ENCODE data around the gene CLSTN2.

The CLSTN2 gene

DNA sequence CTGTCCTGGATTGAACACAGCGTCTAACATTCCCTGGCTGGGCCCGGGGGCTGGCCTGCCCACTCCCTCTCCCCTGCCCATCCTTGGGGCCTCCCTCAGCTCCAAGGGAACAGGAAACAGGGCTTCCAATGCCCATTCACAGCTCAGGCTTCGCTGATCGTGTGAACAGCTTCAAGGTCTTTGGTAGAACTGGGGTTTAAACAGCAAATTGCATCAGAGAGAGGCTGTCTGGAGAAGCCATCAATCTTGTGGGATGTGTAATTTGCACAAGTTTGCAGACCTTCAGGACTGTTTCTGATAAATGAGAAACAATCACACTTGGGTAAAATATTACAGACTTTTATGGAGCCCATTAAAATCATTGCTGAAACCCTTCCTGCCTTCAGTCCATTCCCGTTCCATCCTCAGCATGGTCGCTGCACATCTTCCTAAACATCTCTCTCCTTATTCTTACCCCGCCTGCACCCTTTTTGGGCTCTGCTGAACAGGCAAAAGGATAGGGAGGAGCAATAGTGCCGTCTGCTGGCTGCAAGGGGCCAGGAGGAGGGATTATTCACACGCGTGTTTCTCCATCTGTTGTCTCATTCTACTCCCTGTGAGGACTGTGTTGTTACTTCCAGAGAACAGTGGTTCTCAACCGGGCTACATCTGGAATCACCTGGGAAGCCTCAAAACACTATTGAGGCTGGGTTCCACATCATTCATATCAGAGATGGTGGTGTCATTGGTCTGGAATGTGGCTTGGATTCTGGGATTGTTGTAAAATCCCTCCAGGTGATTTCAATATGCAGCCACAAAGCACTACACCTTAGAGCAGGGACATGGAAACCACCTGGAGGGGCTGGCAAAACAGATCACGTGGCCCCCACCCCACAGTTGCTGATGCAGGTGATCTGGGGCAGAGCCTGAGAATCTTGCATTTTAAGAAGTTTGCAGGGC is 116.3 kb downstream of the CLSTN2 start:
- in situ Hi-C loops (cut with HindIII; ENCODE audit: low sequenced_read_pairs) = no loop called here
- TF ChIP-seq, protein P1, sequence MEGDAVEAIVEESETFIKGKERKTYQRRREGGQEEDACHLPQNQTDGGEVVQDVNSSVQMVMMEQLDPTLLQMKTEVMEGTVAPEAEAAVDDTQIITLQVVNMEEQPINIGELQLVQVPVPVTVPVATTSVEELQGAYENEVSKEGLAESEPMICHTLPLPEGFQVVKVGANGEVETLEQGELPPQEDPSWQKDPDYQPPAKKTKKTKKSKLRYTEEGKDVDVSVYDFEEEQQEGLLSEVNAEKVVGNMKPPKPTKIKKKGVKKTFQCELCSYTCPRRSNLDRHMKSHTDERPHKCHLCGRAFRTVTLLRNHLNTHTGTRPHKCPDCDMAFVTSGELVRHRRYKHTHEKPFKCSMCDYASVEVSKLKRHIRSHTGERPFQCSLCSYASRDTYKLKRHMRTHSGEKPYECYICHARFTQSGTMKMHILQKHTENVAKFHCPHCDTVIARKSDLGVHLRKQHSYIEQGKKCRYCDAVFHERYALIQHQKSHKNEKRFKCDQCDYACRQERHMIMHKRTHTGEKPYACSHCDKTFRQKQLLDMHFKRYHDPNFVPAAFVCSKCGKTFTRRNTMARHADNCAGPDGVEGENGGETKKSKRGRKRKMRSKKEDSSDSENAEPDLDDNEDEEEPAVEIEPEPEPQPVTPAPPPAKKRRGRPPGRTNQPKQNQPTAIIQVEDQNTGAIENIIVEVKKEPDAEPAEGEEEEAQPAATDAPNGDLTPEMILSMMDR (IDR thresholded peaks at IDR 0.05; ENCODE audit: low read depth, low read length) = peak; percentile 35
- DNase-seq (ENCODE audit: low read depth, low spot score) = no peak
- no peak overlapping the region for H3K4me3 ChIP-seq (ENCODE audit: low read depth, low read length)

DNA sequence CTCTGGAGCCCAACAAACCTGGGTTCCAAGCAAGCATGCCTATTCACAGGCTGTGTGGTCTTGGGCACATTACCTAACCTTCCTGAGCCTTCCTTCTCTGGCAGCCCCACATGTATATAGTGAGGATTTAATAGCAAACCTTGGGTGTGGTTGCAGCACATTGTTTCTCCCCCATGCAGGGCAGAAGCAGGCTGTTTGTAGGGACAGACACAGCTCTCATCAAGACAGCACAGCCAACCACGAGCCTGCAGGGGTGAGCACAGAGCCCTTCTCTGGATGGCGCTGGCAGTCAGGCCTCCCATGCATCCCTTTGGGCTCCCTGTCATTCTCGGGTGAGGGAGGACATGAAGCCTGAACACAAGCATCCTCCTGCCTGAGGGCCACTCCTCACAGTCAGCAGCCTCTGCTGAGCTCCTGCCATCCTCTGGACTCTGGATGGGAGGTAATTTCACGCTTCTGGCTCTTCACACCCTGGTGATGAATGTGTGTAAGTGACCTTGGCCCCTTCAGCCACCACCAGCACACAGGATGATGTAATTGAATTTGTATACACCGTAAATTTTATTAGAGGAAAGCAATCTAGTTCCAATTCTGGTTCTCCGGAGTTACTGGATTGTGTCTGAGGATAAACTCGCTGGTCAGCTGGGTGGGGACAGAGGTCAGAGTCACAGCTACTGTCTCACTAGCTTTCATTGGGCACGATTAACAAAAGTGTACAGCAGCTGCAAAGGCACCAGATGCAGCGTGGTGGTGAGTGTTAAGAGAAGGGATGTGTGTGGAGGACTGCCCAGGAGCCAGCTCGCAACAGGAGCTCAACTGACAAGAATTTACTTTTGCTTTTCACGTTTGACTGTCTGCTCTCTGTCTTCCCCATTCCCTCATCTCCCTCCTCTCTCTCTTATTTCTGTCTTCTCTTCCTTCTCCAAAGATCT is 118.1 kb downstream of the CLSTN2 start:
- TF ChIP-seq, protein P1 (IDR thresholded peaks at IDR 0.05; ENCODE audit: low read depth, low read length) = no peak
- H3K4me3 ChIP-seq (ENCODE audit: low read depth, low read length) = no peak overlapping the region
- DNase-seq (ENCODE audit: low read depth, low spot score) = no peak
- in situ Hi-C loops (cut with HindIII; ENCODE audit: low sequenced_read_pairs) = no loop called here

DNA sequence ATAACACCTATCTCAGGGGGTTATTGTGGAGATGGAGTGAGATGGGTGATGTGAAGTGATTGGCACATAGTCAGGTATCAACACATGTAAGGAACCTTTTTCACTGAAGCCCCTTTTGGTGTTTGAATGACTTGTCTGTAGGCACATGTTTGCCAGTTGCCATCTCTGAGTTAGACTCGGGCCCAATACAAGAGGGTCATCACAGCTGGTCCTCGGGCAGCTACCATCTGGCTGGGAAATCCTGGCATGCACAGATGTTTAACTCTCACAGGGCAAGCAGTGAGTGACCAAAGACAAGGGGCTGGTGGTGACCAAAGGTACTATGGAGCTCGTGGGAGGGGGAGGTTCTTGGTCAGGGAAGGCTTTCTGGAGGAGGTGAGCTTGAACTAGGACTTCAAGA is 118.8 kb downstream of the CLSTN2 start:
- in situ Hi-C loops (cut with HindIII; ENCODE audit: low sequenced_read_pairs) = no loop called here
- no peak for DNase-seq (ENCODE audit: low read depth, low spot score)

DNA sequence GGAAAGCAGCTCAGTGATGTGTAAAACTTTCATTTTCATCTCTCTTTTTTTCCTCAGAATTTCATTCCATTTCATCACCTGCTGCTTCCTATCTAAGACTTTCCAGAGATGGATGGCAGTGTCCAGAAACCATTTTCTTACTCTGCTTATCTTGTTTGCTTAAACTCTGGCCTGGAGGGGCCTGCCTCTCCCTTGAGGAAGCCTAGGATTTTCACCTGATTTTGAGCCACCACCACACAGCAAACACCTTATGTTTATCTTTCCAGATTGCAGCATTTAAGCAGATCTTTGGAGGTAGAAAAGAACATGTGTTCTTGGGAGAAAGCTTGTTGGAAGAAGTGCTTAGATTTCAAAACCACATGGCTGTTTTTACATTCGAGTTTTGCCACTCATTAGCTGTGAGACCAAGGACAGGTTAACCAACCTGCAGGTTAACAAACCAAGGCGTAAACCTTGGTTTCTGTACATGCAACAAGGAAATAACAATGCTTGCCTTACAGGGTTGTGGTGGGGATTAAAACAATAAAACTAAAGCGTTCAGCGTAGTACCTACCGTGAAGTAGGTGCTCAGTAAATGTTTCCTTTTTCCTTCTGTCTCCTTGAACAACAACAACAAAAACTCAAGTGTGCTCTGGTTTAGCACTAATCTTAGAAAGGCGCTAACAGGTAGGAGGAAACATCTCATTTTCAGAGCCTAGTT is 120.3 kb downstream of the CLSTN2 start:
- TF ChIP-seq, protein P1 (IDR thresholded peaks at IDR 0.05; ENCODE audit: low read depth, low read length) = no peak
- DNase-seq (ENCODE audit: low read depth, low spot score) = no peak
- in situ Hi-C loops (cut with HindIII; ENCODE audit: low sequenced_read_pairs) = no loop called here
- H3K4me3 ChIP-seq (ENCODE audit: low read depth, low read length) = no peak overlapping the region

More for the DNA sequence above, 118.8 kb downstream of the CLSTN2 start:
- H3K4me3 ChIP-seq (ENCODE audit: low read depth, low read length) = no peak overlapping the region
- TF ChIP-seq, protein P1 (IDR thresholded peaks at IDR 0.05; ENCODE audit: low read depth, low read length) = no peak

DNA sequence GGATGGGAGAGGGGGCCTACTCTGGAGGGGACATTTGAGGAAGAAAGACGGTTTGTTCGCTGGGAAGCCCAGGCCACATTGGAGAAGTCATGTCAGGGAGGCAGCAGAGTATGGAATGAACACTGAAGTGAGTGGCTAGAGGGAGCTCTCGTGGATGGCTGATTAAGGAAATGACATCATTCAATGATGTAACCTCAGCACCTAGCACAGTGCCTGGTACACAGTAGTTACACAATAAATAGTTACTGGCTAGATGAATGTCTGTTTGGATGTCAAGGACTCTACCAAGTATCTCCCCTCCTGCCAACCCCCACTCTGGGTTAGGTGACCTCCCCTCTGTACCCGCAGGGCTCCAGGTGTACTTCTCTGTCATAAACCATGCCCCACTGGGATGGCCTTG is 121.1 kb downstream of the CLSTN2 start:
- TF ChIP-seq, protein P1 (IDR thresholded peaks at IDR 0.05; ENCODE audit: low read depth, low read length) = no peak
- no peak overlapping the region for H3K4me3 ChIP-seq (ENCODE audit: low read depth, low read length)
- in situ Hi-C loops (cut with HindIII; ENCODE audit: low sequenced_read_pairs) = no loop called here
- no peak for DNase-seq (ENCODE audit: low read depth, low spot score)

DNA sequence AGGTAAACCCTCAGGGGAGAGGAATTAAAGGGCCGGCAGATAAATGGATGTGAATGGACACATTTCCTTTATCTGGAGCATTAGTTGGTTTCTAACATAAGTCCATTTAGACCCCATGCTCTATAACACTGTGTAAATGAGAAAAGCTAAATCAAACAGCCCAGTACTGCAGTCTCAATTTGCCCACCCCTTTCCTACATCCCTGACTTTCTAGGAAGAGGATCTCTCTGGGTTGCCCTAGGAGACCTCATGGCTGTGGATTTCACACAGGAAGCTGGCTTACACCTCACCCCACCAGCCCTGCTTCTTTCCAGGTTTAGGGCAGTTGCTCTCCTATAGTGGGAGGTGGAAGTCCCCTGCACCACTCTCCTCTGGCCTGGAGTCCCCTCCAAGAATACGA is 126.2 kb downstream of the CLSTN2 start:
- DNase-seq (ENCODE audit: low read depth, low spot score) = no peak
- no peak overlapping the region for H3K4me3 ChIP-seq (ENCODE audit: low read depth, low read length)
- TF ChIP-seq, protein P1 (IDR thresholded peaks at IDR 0.05; ENCODE audit: low read depth, low read length) = no peak
- in situ Hi-C loops (cut with HindIII; ENCODE audit: low sequenced_read_pairs) = no loop called here

Data from astrocyte of the spinal cord (primary cell).